GM08714 (cell line): ENCODE measurements around the gene SLC13A3.

Experiments used
- H3K4me3 ChIP-seq: fragments of 200-500 bp; sonication (Bioruptor generic); 2 replicates; pipeline ENCODE4 v1.5.1; 2014; ENCODE audit warnings: mild to moderate bottlenecking, low read length, inconsistent platforms
- ZNF274 ChIP-seq: IDR thresholded peaks from 2 replicates; pipeline ENCODE4 v1.6.1; 2012; ENCODE audit warnings: mild to moderate bottlenecking, low read depth, low read length

SLC13A3 gene

DNA sequence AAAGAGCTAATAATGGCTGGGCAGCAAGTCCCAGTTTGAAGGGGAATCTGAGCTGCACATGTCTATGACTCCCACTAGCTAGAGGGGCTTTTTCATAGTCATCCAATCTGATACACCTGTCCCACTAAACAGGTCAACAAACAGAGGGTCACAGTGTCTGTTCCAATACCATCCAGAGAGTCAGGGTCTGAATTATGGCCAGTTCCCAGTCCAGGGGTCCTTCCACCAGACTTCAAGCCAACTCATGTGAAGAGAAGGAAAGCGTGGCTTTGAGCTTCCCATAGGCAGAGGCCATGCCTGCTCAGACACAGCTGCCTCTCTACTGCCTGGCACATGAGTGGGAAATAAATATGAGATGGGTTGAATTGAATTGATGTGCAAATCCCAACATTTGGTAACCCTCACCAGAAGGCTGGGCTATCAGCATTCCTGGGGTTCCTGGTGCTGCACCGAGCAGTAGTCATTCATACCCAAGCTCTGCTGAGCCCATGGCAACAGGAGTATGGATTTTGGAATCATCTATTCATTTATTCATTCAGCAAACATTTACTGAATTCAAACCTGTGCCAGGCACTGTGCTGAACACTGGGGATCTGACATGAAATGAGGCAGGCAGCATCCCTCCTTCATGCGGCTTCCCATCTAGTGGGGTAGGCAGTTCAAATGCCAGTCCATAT, 20.7 kb upstream of the SLC13A3 start:
- H3K4me3 ChIP-seq, result no peak overlapping the region
- TF ChIP-seq ZNF274, result no peak

DNA sequence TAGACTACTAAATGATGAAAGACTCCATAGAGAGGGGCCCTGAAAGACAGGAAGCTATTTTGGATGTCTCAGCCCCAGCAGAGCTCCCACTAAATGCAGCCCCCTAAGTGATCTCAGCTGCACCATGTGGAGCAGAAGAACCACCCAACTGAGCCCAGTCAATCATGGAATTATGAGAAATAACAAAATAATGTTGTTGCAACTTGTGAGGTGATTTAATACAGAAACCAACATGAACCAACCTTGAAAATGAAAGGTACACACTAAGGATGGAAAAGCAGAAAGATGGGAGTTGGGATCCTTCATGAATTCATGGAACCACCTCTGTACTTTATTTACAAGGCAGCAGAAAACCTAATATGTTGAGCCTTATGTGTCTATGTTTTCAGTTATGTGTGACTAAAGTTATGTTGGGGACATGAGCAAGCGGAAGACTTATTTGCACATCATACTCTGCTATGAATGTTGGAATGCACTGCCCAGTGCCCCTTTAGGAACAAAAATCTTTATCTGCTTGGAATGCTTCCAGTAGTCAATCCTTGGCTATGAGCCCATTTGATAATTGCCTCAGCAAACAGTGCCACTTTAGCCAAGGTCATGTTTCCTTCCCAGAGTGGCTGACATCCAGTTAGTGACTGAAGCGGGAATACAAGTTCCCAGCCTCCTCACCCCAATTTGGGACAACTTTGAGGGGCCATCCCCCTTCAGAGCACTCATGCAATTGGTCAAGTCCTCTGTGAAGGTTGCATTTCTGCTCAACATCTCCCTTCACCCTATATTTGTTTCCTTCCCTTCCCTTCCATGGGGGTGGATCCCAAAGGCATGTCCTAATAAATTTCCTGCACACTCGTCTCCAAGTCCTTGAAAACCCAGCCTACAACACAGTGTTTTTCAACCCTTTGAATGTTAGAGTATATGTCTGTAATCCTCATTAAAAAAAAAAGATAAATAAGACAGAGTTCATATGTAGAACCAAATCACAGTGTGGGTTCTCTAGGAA, 19.6 kb upstream of the SLC13A3 start:
- TF ChIP-seq ZNF274, result no peak
- H3K4me3 ChIP-seq, result no peak overlapping the region

DNA sequence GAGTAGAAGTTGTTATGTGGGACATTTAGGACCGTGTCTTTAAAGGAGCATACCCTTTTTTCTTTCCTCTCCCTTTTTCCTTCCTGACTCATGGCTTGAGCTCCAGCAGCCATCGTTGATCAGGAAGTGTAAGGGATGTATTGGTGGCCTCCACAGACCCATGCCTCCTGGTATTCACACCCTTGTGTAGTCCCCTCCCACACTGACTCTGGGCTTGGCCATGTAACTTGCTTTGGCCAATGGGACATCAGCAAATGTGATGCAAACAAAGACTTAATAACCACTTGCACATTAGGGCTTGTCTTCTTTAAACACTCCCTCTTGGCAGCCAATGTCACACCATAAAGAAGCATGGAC, 18.9 kb upstream of the SLC13A3 start:
- no peak for TF ChIP-seq ZNF274
- no peak overlapping the region for H3K4me3 ChIP-seq

DNA sequence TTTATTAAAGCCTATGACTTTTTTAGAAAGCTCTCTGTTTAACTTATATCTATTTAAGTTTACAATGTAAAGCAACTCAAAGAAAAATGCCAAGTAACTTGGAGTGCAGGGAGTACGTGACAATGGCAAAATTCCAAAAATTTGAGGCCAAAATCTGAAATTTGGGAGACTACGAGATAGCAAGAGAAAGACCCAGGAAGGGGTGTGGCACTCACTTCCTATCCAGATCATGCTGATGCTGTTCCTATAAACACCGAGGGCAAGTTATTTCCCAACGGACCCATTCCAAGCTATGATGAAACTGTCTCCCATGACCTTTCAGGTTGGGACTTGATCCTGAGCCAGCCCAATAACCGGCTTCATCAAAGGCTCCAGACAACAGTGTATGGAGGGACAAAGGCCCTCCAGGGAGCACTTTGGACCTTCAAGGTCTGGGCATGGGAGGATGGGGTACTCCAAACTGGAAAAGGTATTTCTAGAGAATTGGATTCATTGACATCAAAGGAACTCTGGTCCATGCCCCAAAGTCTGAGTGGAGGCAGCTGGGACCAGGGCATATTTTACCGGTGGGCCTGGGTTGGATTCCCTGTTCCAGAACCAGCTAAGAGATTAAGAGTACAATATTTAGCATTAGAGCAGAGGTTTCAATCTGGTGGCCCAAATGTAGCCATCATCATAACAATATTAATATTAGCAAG, 15.7 kb upstream of the SLC13A3 start:
- no peak overlapping the region for H3K4me3 ChIP-seq
- TF ChIP-seq ZNF274, result no peak

DNA sequence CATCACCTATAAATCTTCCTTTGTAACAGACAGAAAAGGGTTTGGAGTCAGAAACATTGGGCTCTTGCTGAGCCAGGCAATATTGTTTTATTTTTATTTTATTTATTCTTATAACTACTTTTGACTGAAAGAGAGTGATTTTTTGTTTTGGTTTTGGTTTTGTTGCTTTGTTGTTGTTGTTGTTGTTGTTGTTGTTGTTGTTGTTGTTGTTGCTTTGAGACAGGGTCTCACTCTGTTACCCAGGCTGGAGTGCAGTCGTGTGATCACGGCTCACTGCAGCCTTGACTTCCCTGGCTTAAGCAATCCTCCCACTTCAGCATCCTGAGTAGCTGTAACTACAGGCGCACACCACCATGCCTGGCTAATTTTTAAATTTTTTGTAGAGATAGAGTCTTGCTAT, 15.0 kb upstream of the SLC13A3 start:
- no peak for TF ChIP-seq ZNF274
- H3K4me3 ChIP-seq, result no peak overlapping the region

DNA sequence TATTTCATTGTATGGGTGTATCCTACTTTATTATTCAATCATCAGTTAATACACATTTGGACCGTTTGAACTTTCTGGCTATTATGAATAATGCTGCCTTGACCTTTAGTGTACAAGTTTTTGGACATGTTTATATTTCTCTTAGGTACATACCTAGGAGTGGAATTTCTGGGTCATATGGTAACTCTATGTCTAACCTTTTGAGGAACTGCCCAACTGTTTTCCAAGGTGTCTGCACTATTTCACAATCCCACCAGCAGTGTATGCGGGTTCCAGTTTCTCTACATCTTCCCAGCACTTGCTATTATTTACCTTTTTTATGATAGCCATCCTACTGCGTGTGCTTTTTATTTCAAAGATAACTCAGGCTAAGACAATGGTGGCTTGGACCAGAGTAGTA, 14.3 kb upstream of the SLC13A3 start:
- no peak overlapping the region for H3K4me3 ChIP-seq
- TF ChIP-seq ZNF274, result no peak

DNA sequence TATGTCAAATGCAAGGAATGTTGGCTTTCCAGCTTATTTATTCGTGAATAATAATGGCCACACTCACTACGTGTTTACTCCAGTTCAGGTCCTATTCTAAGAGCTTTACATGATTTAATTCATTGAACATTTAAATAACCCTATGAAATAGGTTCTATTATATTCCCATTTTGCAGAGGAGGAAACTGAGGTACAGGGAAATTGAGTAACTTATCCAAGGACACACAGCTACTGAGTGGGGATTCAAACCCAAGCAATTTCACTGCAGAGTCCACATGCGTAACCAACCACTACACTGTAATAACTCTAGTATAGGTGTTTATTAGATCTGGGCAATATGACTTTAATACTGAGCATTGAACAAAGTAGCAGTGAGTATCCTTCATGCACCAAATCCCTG, 12.3 kb upstream of the SLC13A3 start:
- no peak for TF ChIP-seq ZNF274
- no peak overlapping the region for H3K4me3 ChIP-seq

DNA sequence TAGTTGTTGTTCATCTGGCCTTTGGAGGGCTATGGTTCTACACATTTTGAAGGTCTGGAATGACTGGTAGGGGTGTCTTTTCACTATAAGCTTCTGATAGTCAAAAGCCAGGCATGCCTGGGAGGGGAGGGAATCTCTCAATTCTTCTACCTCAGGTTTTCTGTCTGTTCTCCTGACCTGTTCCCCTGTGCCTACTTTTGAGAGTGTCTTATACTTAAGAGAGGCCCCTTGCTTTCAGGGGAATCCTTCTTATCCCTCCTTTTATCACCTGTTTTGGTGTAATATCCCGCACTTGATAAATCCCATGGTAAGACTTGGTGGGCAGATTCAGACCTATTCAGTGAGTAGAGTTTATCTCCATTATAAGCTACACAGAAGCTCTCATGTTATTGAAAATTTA, 10.4 kb upstream of the SLC13A3 start:
- no peak for TF ChIP-seq ZNF274
- no peak overlapping the region for H3K4me3 ChIP-seq

DNA sequence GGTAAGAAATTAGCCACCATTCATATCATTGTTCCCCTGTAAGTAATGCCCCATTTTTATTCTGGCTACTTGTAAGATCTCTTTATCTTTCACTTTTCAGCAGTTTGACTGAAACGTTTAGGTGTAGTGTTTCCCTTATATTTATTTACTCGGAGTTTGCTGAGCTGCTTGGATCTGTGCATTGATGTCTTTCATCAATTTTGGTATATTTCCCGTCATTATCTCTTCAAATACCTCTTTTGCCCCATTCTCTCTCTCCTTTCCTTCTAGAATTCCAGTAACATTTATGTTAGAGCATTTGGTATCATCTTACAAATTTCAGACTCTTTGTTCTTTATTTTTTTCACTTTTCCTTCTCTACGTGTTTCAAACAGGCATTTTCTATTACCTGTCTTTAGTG, 9.2 kb upstream of the SLC13A3 start:
- no peak for TF ChIP-seq ZNF274
- H3K4me3 ChIP-seq, result no peak overlapping the region

DNA sequence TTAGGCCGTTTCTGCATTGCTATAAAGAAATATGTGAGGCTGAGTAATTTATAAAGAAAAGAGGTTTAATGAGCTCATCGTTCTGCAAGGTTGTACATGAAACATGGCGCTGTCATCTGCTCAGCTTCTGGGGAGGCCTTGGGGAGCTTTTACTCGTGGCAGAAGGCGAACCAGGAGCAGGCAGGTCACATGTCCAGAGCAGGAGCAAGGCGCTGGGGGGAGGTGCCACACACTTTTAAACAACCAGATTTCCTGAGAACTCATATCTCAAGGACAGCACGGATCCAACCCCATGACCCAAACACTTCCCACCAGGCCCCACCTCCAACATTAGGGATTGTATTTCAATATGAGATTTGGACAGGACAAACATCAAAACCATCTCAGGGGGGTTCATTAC, 6.4 kb upstream of the SLC13A3 start:
- no peak for TF ChIP-seq ZNF274
- H3K4me3 ChIP-seq, result no peak overlapping the region

DNA sequence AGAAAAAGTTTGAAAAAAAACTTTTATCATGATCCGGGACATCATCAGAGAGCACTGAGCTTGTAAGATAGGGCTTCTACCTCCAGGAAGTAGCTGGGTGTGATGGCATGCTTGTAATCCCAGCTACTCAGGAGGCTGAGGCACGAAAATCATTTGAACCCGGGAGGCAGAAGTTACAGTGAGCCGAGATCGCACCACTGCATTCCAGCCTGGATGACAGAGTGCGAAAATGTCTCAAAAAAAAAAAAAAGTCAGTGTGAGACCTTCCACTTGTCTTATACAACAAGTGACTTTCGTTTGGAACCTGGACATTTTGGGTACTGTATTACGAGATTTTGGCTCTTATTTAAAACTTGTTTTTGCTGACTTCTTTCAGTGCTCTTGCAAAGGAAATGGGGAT, 5.9 kb upstream of the SLC13A3 start:
- no peak overlapping the region for H3K4me3 ChIP-seq
- TF ChIP-seq ZNF274, result no peak

DNA sequence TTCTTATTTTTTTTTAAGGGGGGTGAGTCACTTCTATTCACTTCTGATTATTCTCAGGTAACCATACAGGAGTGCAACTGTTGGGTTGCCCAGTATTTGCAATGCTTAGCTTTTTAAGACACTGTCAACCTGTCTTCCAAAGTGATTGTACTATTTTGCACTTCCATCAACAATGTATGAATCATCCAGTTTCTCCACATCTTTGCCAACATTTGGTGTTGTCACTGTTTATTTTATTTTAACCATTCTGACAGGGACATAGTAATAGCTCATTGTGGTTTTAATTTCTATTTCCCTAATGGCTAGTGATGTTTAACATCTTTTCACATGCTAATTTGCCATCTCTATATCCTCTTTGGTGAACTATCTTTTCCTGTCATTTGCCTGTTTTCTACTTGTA, 1.4 kb upstream of the SLC13A3 start:
- no peak overlapping the region for H3K4me3 ChIP-seq
- TF ChIP-seq ZNF274, result no peak

DNA sequence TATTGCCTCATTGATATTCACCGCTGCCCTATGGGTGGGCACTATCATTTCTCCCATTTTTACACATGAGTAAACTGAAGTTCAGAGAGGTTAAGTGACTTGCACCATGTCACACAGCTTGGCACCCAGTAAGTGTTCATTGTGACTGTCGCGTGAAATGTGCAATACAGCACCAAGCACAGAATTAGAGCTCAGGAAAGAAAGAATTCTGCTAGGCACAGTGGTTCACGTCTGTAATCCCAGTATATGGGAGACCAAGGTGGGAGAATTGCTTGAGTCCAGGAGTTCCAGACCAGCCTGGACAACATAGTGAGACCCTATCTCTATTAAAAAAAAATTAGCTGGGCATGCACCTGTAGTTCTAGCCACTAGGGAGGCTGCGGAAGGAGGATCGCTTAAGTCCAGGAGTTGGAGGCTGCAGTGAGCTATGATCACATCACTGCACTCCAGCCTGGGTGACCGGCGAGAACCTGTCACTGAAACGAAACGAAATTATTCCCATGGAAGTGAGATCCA, 626 bp downstream of the SLC13A3 start:
- no peak for TF ChIP-seq ZNF274
- no peak overlapping the region for H3K4me3 ChIP-seq

DNA sequence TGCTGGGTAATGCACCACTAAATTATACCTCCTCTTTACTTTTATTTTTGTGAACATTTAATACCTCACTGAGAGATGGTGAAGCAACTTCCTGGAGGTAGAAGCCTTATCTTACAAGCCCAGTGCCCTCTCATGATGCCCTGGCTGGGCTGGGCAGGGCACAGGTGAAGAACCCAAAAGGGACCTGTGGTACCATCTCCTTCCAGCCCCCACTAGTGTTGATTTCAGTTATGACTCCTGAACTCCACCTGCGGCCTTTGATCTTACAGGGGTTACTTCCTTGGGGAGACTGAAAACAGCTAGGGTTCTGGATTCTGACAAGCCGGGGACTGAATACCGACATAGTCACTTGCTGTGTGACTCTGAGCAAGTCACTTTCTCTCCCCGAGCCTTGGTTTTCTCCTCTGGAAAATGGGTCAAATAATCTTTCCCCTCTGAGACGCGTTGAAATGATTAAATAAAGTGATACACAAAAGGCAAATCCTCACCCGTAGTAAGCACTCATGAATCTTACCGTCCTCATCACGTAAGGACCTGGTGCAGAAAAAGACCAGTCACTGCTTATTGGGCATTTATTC, 1.2 kb downstream of the SLC13A3 start:
- no peak for TF ChIP-seq ZNF274
- no peak overlapping the region for H3K4me3 ChIP-seq

DNA sequence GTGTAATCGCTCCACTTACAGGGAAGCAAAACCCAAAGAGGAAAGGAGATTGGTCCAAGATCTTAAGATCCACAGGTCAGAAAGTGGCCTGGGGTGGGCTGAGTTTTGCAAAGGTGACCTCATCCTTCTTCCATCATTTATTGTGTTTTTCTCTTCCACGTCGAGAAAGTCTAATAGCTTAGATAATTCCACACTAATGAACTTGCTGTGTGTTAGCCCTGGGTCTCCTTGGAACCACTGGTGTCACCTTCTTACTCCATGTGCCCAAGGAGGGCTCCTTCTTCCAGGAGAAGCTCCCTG, 1.7 kb downstream of the SLC13A3 start:
- no peak for TF ChIP-seq ZNF274
- no peak overlapping the region for H3K4me3 ChIP-seq
